Panc1 (cell line): ENCODE measurements around the gene PIP4P1. TPM values are rescaled to one million over a fixed set of nuclear protein-coding genes. Genes with fewer than 3 reads are reported as not detected.

Source experiments
- ATAC-seq: fragments of 200-7000 bp; cut with Tn5 transposase; 2 replicates; pipeline ENCODE4 v1.9.1; 2020; ENCODE audit warnings: mild to moderate bottlenecking, moderate library complexity
- BruUV-seq: library from RNA; stranded (reverse); fragments of 400-500 nt; replicated peaks from 2 replicates; lab custom pipeline; 2021; lab: Mats Ljungman, UMichigan
- CTCF ChIA-PET: fragments of 300-600 bp; sonication (Branson Sonifier 250); formaldehyde crosslinking; loops from one replicate; lab custom pipeline; 2022; ENCODE audit warnings: antibody characterized with exemption; lab: Charles Lee
- POLR2A ChIA-PET: fragments of 300-600 bp; sonication (Branson Sonifier 250); formaldehyde crosslinking; loops from one replicate; lab custom pipeline; 2022; ENCODE audit warnings: antibody characterized with exemption; lab: Charles Lee
- DNase-seq: peaks from one replicate; pipeline ENCODE4 v3.0.0-alpha.2; 2010; ENCODE audit warnings: low read depth, low spot score
- H3K27ac ChIP-seq: 2 replicates; pipeline ENCODE4 v1.5.1; 2011; ENCODE audit warnings: mild to moderate bottlenecking, low read length, inconsistent platforms
- H3K27me3 ChIP-seq: fragments of 200-500 bp; sonication (Bioruptor generic); 2 replicates; pipeline ENCODE4 v1.6.0; 2014; ENCODE audit warnings: low read length, inconsistent platforms; ENCODE audit not compliant: control insufficient read depth, insufficient read depth
- H3K36me3 ChIP-seq: fragments of 200-500 bp; sonication (Bioruptor generic); 2 replicates; pipeline ENCODE4 v1.5.1; 2014; ENCODE audit warnings: inconsistent platforms, mild to moderate bottlenecking, low read length, moderate library complexity; ENCODE audit not compliant: control insufficient read depth, insufficient read depth
- H3K4me1 ChIP-seq: 2 replicates; pipeline ENCODE4 v1.5.1; 2011; ENCODE audit warnings: inconsistent platforms, mild to moderate bottlenecking, low read length, moderate library complexity; ENCODE audit not compliant: control insufficient read depth, insufficient read depth
- H3K4me3 ChIP-seq, 2 experiments: 2 replicates each; pipeline ENCODE4 v1.5.1; 2011 to 2012; ENCODE audit warnings: low read depth in 2 of 2, low read length in 2 of 2, mild to moderate bottlenecking in 2 of 2, inconsistent platforms in 1 of 2, moderate library complexity in 1 of 2
- H3K9me3 ChIP-seq: fragments of 200-500 bp; sonication (Bioruptor generic); 2 replicates; pipeline ENCODE4 v1.5.1; 2014; ENCODE audit warnings: low read depth, mild to moderate bottlenecking, inconsistent platforms, low read length, moderate library complexity; ENCODE audit not compliant: control insufficient read depth, insufficient read depth
- CTCF ChIP-seq: fragments of 450-650 bp; IDR thresholded peaks from 2 replicates; pipeline ENCODE4 v1.5.1; 2017; ENCODE audit warnings: mild to moderate bottlenecking
- POLR2AphosphoS5 ChIP-seq: IDR thresholded peaks from 2 replicates; pipeline ENCODE4 v1.6.1; 2012; ENCODE audit warnings: mild to moderate bottlenecking, low read depth, low read length, moderate library complexity
- REST ChIP-seq, 2 experiments: IDR thresholded peaks; 2 replicates each; pipeline ENCODE4 v1.6.1; 2011 to 2012; ENCODE audit warnings: low read depth in 2 of 2, control low read depth in 1 of 2, low read length in 1 of 2, mild to moderate bottlenecking in 1 of 2, moderate library complexity in 1 of 2; ENCODE audit not compliant: insufficient read depth in 1 of 2
- SIN3A ChIP-seq: IDR thresholded peaks from 2 replicates; pipeline ENCODE4 v1.6.1; 2012; ENCODE audit warnings: low read depth, mild to moderate bottlenecking, low read length, moderate library complexity, borderline replicate concordance; ENCODE audit not compliant: insufficient read depth
- TCF7L2 ChIP-seq: IDR thresholded peaks from 2 replicates; pipeline ENCODE4 v1.6.1; 2011; ENCODE audit warnings: mild to moderate bottlenecking, low read depth, low read length, inconsistent platforms
- in situ Hi-C: cut with HindIII; loops from 2 replicates; pipeline ENCODE4 v1.10.0; 2016; ENCODE audit warnings: low sequenced_read_pairs, low pct_unique_long_range_greater_than_20kb
- intact Hi-C: fragments of 100-400 bp; cut with micrococcal nuclease; formaldehyde crosslinking; loops from one replicate; pipeline ENCODE4 v1.10.0; 2022; ENCODE audit not compliant: unreplicated experiment
- total RNA-seq: library from RNA; stranded (reverse); gene quantifications from one replicate; pipeline ENCODE4 v1.2.1, GENCODE V29; 2021; ENCODE audit not compliant: unreplicated experiment

Gene PIP4P1
- total RNA-seq, 1 experiment from 2014 or later: 34.8 TPM

- ATAC-seq (no peak), DNase-seq (no peak)
- Histone ChIP-seq H3K4me1 (no peaks in the 10 kb centered on the region), H3K4me3 (no peak overlapping the region), H3K36me3 (peaks cover 2% of the 10 kb centered on the region), H3K9me3 (no peaks in the 10 kb centered on the region), H3K27me3 (no peaks in the 10 kb centered on the region), H3K27ac (no peak overlapping the region)
- ChIA-PET POLR2A (no interaction called here), CTCF (no interaction called here)
- TF ChIP-seq SIN3A: no peak
- no peak for TF ChIP-seq REST (IDR thresholded peaks at IDR 0.05; ENCODE audit: insufficient read depth in 1 of 2, low read depth in 2 of 2, low read length in 1 of 2)
- no peak for TF ChIP-seq TCF7L2
- TF ChIP-seq POLR2AphosphoS5: no peak
- no peak for TF ChIP-seq CTCF
- intact Hi-C loops (no loop called here), in situ Hi-C loops (no loop called here)
- no TSS peak for BruUV-seq
Observed at GRCh38 chr14:20476776-20477175, 15.5 kb upstream of the PIP4P1 start.

GRCh38 chr14:20472536-20473169 lies 11.4 kb upstream of the PIP4P1 start:
- ChIA-PET POLR2A (no interaction called here), CTCF (no interaction called here)
- no peaks in the 10 kb centered on the region for H3K9me3 ChIP-seq
- ATAC-seq: no peak
- peaks cover 3% of the 10 kb centered on the region for H3K4me1 ChIP-seq
- TF ChIP-seq TCF7L2: no peak
- no peak for TF ChIP-seq SIN3A
- no peak for TF ChIP-seq CTCF
- no peak for TF ChIP-seq POLR2AphosphoS5
- no peak for TF ChIP-seq REST (IDR thresholded peaks at IDR 0.05; ENCODE audit: insufficient read depth in 1 of 2, low read depth in 2 of 2, low read length in 1 of 2)
- H3K36me3 ChIP-seq: peaks cover 6% of the 10 kb centered on the region
- no peak for DNase-seq
- no peaks in the 10 kb centered on the region for H3K27me3 ChIP-seq
- intact Hi-C loops: loop anchor here (5.0 kb wide), 1 partner anchor 135 kb away; no protein-coding TSS in a partner anchor
- H3K27ac ChIP-seq: no peak overlapping the region
- BruUV-seq: no TSS peak
- in situ Hi-C loops: no loop called here
- H3K4me3 ChIP-seq: no peak overlapping the region
